Thoracic aorta (tissue), 2 donors: ENCODE data around the gene CRISPLD2. TPM values are rescaled to one million over a fixed set of nuclear protein-coding genes. Genes with fewer than 3 reads are reported as not detected.
A peak's percentile ranks its signal among the peaks of the same experiment; 100 is the strongest.

ENCODE experiments used
- ATAC-seq: fragments of 150-250 bp; one replicate; pipeline ENCODE4 v1.8.0; 2017; ENCODE audit warnings: low read depth; ENCODE audit not compliant: insufficient number of reproducible peaks, low FRiP score
- DNase-seq: peaks from one replicate; pipeline ENCODE4 v3.0.0-alpha.2; 2020; ENCODE audit warnings: low spot score
- H3K27ac ChIP-seq, 2 donors: fragments of 200-600 bp; sonication (generic); 1 replicate in 1 of 2; 2 replicates in 1 of 2; pipeline ENCODE4 v1.5.1; 2016; ENCODE audit warnings: mild to moderate bottlenecking in 2 of 2, moderate library complexity in 2 of 2
- H3K27me3 ChIP-seq: fragments of 200-600 bp; sonication (generic); replicated peaks from 2 replicates; pipeline ENCODE4 v1.6.0; 2016; ENCODE audit warnings: mild to moderate bottlenecking; ENCODE audit not compliant: insufficient read depth
- H3K36me3 ChIP-seq: fragments of 200-600 bp; sonication (generic); one replicate; pipeline ENCODE4 v1.5.1; 2016
- H3K4me1 ChIP-seq, 2 donors: fragments of 200-600 bp; sonication (generic); 1 replicate in 1 of 2; 2 replicates in 1 of 2; pipeline versions ENCODE4 v1.5.1 to v1.6.0; 2016; ENCODE audit warnings: low read depth in 2 of 2, mild to moderate bottlenecking in 1 of 2; ENCODE audit not compliant: control insufficient read depth in 1 of 2
- H3K4me3 ChIP-seq: fragments of 200-600 bp; sonication (generic); 2 replicates; pipeline ENCODE4 v1.5.1; 2016; ENCODE audit warnings: mild to moderate bottlenecking
- H3K9me3 ChIP-seq: fragments of 200-600 bp; sonication (generic); 2 replicates; pipeline ENCODE4 v1.5.1; 2016
- CTCF ChIP-seq: fragments of 200-600 bp; sonication (generic); IDR thresholded peaks from one replicate; pipeline ENCODE4 v1.5.1; 2019; ENCODE audit warnings: antibody characterized with exemption
- total RNA-seq, 2 donors: library from RNA; depleted of rRNA; stranded (reverse); fragments of >200 nt; gene quantifications; one replicate each; pipeline versions ENCODE4 v1.1.0 to v1.2.3, GENCODE V29; 2016

The CRISPLD2 gene
- total RNA-seq, 2 donors from 2014 or later = 116 to 390 TPM

GRCh38 chr16:84893849-84894599 lies 74.2 kb downstream of the CRISPLD2 start:
- H3K27me3 ChIP-seq = no peaks in the 10 kb centered on the region
- no peak overlapping the region for H3K27ac ChIP-seq
- H3K36me3 ChIP-seq = no peaks in the 10 kb centered on the region
- no peaks in the 10 kb centered on the region for H3K4me1 ChIP-seq
- ATAC-seq = no peak
- TF ChIP-seq CTCF = no peak
- H3K9me3 ChIP-seq = no peaks in the 10 kb centered on the region
- no peak overlapping the region for H3K4me3 ChIP-seq
- no peak for DNase-seq

GRCh38 chr16:84895016-84895415 lies 75.2 kb downstream of the CRISPLD2 start:
- no peaks in the 10 kb centered on the region for H3K9me3 ChIP-seq
- no peak overlapping the region for H3K27ac ChIP-seq
- H3K36me3 ChIP-seq = no peaks in the 10 kb centered on the region
- TF ChIP-seq CTCF = no peak
- no peak for DNase-seq
- H3K27me3 ChIP-seq = no peaks in the 10 kb centered on the region
- H3K4me3 ChIP-seq = no peak overlapping the region
- H3K4me1 ChIP-seq = no peaks in the 10 kb centered on the region
- no peak for ATAC-seq

- no peaks in the 10 kb centered on the region for H3K4me1 ChIP-seq
- no peak overlapping the region for H3K27ac ChIP-seq
- ATAC-seq (no peak), DNase-seq (no peak)
- H3K4me3 ChIP-seq = no peak overlapping the region
- H3K27me3 ChIP-seq = no peaks in the 10 kb centered on the region
- H3K36me3 ChIP-seq = no peaks in the 10 kb centered on the region
- no peak for TF ChIP-seq CTCF
- no peaks in the 10 kb centered on the region for H3K9me3 ChIP-seq
These were observed 77.1 kb downstream of the CRISPLD2 start for GRCh38 chr16:84896847-84897246.

GRCh38 chr16:84897911-84898377 lies 78.2 kb downstream of the CRISPLD2 start:
- no peak for ATAC-seq
- no peaks in the 10 kb centered on the region for H3K9me3 ChIP-seq
- no peak for TF ChIP-seq CTCF
- no peak overlapping the region for H3K4me3 ChIP-seq
- no peak for DNase-seq
- H3K36me3 ChIP-seq = no peaks in the 10 kb centered on the region
- no peaks in the 10 kb centered on the region for H3K4me1 ChIP-seq
- H3K27ac ChIP-seq = peak overlapping the region in 1 of 2 donors; percentile 32
- H3K27me3 ChIP-seq = no peaks in the 10 kb centered on the region

GRCh38 chr16:84898447-84898846 lies 78.7 kb downstream of the CRISPLD2 start:
- no peaks in the 10 kb centered on the region for H3K9me3 ChIP-seq
- H3K4me1 ChIP-seq = no peaks in the 10 kb centered on the region
- H3K27ac ChIP-seq = peak overlapping the region in 1 of 2 donors; percentile 32
- ATAC-seq (no peak), DNase-seq (no peak)
- no peak for TF ChIP-seq CTCF
- H3K36me3 ChIP-seq = no peaks in the 10 kb centered on the region
- no peaks in the 10 kb centered on the region for H3K27me3 ChIP-seq
- no peak overlapping the region for H3K4me3 ChIP-seq
